Mononuclear cell (primary cell): ENCODE measurements around the gene CCDC27. TPM values are rescaled to one million over a fixed set of nuclear protein-coding genes. Genes with fewer than 3 reads are reported as not detected.
A peak's percentile ranks its signal among the peaks of the same experiment; 100 is the strongest.
"Not testable (repeated sequence)": the region's sequence is repeated elsewhere in the genome, so short reads cannot be mapped to it uniquely, and the experiment has no call there.

ENCODE experiments used
- H3K27me3 ChIP-seq: 2 replicates; pipeline ENCODE4 v1.6.0; 2011; ENCODE audit warnings: low read length, control low read depth; ENCODE audit not compliant: insufficient read depth
- H3K4me1 ChIP-seq: 2 replicates; pipeline ENCODE4 v1.5.1; 2011; ENCODE audit warnings: mild to moderate bottlenecking, low read length, control low read depth; ENCODE audit not compliant: insufficient read depth
- H3K4me3 ChIP-seq: 2 replicates; pipeline ENCODE4 v1.5.1; 2011; ENCODE audit warnings: mild to moderate bottlenecking, low read length, moderate library complexity
- H3K9me3 ChIP-seq: 2 replicates; pipeline ENCODE4 v1.5.1; 2011; ENCODE audit warnings: low read depth, mild to moderate bottlenecking, control low read depth, low read length
- total RNA-seq: library from RNA; depleted of rRNA; stranded (reverse); fragments of >200 nt; gene quantifications from one replicate; pipeline ENCODE4 v1.2.3, GENCODE V29; 2012

The CCDC27 gene
- total RNA-seq, 1 donor, result not detected

DNA sequence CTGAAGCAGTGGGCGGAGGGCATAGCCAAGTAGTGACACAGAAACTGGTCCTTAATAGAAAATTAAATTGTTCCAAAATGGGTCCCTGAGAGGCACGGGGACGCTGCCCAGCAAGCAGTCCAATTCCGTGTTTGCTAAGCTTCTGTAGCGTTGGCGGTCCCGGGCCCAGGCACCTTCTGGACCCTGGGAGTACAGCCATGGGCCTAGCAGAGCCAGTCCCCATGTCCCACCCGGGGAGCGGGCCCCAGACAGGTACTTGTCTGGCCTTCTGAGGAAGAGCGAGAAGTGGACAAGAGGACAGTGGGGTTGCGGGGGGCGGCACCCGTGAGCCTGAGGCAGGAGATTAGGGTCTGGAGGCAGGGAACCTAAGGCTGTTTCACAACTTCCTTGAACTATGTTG lies 11.5 kb upstream of the CCDC27 start:
- Histone ChIP-seq H3K9me3 (no peaks in the 10 kb centered on the region), H3K27me3 (no peaks in the 10 kb centered on the region), H3K4me1 (no peaks in the 10 kb centered on the region), H3K4me3 (no peak overlapping the region)

DNA sequence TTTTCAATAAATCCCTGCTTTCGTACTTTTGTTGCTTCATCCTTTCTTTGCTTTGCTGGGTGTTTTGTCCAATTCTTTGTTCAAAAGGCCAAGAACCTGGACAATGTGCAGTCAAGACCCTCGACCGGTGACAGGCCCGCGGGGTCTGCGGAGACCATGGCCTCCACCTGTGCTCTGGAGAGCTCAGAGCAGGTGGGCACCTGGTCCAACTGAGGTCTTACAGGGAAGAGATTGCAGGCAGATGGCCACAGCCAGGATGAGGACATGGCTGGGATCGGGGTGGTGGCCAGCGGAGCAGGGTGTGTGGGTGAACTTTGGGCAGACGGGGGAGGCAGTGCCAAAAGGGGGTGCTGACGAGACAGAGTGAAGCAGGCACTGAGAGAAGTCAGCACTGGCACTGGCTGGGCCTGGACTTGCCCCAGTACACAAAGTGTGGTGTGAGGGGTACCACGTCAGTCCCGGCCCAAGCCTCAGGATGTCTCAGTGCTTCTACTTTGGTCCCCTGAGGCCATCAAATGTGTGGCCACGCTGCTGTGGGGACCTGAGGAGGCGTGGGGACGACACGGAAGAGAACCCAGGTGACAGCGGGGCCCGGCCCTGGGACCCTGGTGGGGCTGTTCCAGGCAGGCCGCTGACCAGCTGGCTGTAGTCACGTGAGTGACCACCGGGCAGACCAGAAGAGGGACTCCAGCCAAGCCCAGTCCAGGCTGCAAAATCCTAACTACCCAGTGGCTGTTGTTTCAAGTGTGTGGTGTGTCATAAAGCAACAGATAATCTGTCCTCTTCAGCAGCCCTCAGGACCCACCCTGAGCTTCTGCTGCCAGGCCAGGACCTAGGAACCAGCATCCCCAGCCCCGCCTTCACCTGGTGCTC lies 10.4 kb upstream of the CCDC27 start:
- Histone ChIP-seq H3K9me3 (no peaks in the 10 kb centered on the region), H3K4me1 (peaks cover 5% of the 10 kb centered on the region), H3K27me3 (no peaks in the 10 kb centered on the region), H3K4me3 (no peak overlapping the region)

DNA sequence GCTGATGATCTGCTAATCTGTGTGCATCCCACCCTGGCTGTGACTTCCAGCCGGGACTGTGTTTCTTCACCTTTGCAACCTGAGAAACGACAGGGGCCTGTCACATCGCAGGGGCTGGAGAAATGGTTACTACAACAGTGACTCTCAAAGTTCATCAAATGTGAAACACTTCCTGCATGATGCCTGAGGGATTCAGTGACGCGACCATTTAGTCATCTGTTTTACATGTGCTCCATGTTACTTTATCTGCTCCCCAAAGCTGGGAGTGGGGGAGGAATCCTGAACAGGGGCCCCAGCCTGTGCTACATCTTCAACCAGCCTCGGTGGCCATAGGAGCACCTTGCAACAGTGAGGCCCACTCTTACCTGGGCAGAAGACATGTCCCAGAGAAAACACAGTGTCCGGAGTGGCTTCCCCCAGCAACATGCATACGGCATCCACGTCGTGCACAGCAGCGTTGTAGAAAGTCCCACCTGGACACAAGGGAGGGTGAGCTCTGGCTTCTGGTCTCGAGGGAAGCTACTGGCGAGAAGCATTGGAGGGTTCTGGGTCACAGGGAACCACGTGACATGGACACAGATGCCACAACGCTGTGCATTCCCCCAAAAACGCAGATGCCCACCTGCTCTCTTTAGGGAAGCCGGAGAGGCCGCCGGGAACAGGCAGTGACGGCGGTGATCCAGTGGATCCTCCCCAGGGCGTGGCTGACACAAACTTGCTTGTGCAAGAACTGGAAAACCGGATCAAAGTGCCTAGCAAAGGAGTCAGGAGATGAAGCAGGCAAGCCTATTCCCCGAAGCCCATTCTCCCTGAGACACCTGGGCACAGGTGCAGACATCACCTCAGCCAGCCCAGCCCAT lies 9.6 kb upstream of the CCDC27 start:
- H3K9me3 ChIP-seq, result no peaks in the 10 kb centered on the region
- no peak overlapping the region for H3K4me3 ChIP-seq
- H3K4me1 ChIP-seq, result peaks cover 9% of the 10 kb centered on the region
- no peaks in the 10 kb centered on the region for H3K27me3 ChIP-seq

DNA sequence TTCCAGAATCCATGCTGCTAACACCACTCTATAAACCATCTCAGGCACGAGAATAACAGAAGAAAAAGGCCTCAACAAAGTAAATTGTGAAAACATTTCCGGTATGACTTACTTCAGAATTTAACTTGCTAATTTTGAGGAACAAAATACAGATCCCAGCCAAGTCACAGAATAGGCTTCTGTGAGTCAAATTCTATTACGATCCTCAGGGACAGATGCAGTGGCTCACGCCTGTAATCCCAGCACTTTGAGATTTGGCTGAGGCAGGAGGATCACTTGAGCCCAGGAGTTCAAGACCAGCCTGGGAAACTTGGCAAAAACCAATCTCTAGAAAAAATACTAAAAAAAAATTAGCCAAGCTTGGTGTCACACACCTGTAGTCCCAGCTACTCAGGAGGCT lies 8.8 kb upstream of the CCDC27 start:
- peaks cover 14% of the 10 kb centered on the region for H3K4me1 ChIP-seq
- H3K27me3 ChIP-seq, result no peaks in the 10 kb centered on the region
- no peaks in the 10 kb centered on the region for H3K9me3 ChIP-seq
- no peak overlapping the region for H3K4me3 ChIP-seq

DNA sequence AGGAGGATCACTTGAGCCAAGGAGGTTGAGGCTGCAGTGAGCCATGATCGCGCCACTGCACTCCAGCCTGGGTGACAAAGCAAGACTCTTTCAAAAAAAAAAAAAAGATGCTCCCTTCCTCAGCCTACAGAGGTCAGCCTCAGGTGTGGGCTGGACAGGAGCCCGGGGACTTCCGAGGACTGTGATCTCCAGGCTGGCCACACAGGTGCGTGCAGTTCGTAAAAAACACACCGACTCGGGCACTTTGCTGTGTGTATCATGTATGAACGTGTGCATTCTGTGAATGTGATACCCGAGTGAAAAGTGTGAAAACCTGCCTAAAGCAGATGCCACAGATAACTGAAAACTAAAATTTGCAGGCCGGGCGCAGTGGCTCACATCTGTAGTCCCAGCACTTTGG lies 8.4 kb upstream of the CCDC27 start:
- no peaks in the 10 kb centered on the region for H3K27me3 ChIP-seq
- peaks cover 14% of the 10 kb centered on the region for H3K4me1 ChIP-seq
- no peaks in the 10 kb centered on the region for H3K9me3 ChIP-seq
- no peak overlapping the region for H3K4me3 ChIP-seq

DNA sequence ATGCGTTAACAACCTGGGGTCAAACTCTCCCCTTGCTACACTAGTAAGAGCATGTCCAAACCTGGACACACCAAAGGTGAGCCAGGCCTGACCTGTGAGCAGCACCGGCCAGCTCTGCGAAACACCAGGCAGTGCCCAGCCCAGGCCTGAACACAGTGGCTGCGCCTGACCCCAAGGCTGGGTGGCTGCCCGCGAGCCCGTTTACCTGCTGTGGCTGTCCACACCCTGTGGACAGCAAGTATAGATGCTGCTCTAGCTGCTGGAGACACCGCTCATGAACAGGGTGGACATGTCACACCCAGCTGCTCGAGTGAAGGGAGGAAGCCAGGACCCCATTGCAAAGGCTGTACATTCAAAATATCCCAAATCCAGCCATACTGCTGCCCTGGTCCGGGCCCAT lies 7.6 kb upstream of the CCDC27 start:
- peaks cover 14% of the 10 kb centered on the region for H3K4me1 ChIP-seq
- no peaks in the 10 kb centered on the region for H3K9me3 ChIP-seq
- H3K4me3 ChIP-seq, result no peak overlapping the region
- H3K27me3 ChIP-seq, result no peaks in the 10 kb centered on the region

DNA sequence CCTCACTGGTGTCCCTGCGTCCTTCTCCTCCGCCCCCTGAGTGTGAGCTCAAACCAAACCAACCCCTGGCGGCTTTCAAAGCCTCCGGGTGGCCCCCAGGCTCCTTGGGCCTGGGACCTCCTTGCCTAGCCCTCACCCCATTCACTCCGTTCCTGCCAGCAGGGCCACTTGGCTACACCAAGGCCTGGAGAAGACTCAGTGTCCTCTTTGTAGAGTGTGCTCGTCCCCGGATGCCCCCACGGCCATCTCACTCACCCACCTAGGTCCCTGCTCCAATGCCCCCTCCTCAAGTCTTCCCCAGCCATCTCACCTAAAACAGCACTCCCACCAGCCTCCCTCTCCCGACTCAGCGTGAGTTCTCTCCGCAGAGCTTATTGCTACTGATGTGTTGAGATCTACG lies 7.2 kb upstream of the CCDC27 start:
- peaks cover 14% of the 10 kb centered on the region for H3K4me1 ChIP-seq
- H3K27me3 ChIP-seq, result no peaks in the 10 kb centered on the region
- H3K9me3 ChIP-seq, result no peaks in the 10 kb centered on the region
- H3K4me3 ChIP-seq, result no peak overlapping the region

DNA sequence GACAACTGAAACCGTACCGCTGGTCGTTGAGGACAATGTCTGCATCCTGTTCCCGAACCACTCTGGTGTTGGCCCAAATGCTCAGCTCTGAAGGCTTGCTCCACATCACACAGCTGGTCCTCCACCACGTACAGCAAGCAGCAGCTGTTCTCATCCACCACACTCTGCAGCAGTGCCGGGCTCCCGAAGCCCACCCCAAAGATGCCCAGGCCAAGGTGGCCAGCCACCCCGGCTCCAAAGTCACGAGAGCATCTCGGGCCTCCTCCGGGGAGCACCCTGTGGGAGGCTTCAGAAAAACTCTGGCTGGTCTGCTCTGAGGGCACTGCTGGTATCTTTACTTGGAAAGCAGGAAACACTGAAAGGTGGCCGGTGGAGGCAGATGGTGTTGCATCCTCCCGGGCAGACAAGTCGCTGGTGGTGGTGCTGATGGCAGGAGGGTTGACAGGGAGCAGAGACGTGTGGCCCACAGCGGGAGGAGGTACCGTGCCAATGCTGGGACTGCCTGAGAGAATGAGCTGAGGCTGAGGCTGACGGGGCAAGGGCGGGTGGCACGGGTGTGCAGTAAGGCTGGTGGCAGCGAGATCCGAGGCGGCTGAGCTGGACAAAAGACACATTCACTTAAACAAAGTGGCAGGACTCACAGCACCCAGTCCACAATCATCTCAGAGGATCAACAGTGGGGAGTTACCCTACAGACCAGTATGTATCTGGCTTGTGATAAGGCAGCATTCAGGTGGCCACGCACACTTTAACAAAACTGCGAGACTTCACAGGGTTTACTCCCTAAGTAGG lies 6.5 kb upstream of the CCDC27 start:
- peaks cover 14% of the 10 kb centered on the region for H3K4me1 ChIP-seq
- H3K4me3 ChIP-seq, result no peak overlapping the region
- no peaks in the 10 kb centered on the region for H3K27me3 ChIP-seq
- no peaks in the 10 kb centered on the region for H3K9me3 ChIP-seq

DNA sequence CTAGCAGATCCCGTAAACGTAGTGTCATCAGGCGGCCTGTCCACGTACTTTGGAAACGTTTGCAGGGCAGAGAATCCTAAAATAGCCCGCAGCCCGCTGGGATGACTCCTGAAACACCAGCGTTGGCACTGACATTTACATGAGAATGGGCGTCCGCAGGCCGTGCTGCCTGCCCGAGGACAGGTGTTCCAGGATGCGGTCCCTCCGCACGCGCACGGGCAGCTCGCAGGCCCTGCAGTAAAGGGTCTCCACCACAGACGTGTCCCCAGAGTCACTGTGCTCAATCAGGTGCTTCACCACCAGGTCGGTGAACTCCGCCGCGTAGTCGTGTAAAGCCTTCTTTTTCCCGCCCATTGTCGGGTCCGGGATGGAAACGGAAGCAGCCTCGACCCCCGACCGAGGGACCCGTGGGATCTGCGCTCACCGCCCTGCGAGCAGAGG lies 5.8 kb upstream of the CCDC27 start:
- Histone ChIP-seq H3K27me3 (no peaks in the 10 kb centered on the region), H3K9me3 (no peaks in the 10 kb centered on the region), H3K4me3 (no peak overlapping the region), H3K4me1 (peaks cover 14% of the 10 kb centered on the region)

DNA sequence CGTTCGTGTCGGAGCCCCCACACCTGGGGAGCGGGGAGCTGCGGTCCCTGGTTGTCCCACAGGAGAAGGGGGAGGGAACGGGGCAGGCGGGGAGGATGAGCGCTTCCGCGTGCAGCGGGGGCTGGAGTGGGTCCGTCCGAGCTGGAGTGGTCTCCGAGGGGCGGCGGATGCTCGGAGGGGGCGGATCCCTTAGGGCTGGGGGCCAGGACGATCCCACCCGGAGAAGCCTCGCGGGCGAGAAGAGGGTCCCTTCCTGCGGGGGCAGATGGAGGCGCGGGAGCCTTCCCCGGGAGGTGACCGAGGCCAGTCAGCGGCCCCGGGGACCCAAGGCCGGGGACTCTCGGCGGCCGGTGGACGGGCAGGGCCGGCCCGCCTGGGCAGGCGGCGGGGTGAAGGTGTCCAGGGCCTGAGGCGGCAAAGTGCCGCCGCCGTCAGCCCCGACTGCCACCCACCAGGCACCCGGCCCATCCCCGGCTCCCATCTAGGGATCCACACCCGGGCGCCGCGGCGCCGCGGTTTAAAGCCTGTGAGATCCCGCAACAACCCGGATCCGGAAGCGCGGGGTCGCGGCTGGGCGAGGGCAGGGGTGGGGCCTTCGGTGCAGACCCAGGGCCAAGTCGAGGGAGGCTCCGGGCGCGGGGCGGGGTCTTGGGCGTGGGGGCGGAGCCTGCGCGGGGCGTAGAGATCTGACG lies 5.3 kb upstream of the CCDC27 start:
- Histone ChIP-seq H3K4me1 (peaks cover 14% of the 10 kb centered on the region), H3K27me3 (no peaks in the 10 kb centered on the region), H3K4me3 (peak overlapping the region; percentile 51), H3K9me3 (no peaks in the 10 kb centered on the region)

DNA sequence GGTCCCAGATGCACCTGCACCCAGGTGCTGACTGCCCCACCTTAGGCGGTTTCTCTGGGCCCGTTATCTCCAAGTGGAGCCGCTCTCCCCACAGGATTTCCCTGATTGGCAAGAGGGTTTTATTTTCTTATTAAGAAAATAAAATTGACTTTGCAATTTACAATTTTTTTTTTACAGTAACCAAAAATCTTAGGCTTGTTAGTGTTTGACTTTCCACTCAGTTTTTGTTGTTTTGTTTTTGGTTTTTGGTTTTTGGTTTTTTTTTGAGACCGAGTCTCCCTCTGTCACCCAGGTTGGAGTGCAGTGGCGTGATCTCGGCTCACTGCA lies 4.8 kb upstream of the CCDC27 start:
- Histone ChIP-seq H3K4me1 (peaks cover 14% of the 10 kb centered on the region), H3K9me3 (no peaks in the 10 kb centered on the region), H3K4me3 (peak overlapping the region; percentile 51), H3K27me3 (no peaks in the 10 kb centered on the region)

DNA sequence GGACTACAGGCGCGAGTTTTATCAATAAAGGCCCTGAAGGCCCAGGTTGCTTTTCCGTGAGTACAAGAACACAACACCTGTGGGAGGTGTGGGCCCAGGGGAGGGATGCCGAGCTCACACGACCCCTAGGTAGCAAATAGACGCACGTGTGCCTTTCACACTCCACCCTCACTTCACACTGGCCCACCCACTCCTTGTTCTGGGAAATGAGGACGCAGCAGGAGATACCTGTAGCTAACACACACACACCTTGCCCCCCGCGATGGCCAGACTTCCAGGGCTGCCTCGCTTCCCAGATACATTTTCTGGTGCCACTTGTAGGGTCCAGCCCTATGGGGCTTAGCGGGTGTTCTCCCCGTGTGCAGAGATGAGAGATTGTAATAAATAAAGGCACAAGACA lies 4.3 kb upstream of the CCDC27 start:
- Histone ChIP-seq H3K4me1 (peaks cover 14% of the 10 kb centered on the region), H3K27me3 (no peaks in the 10 kb centered on the region), H3K9me3 (no peaks in the 10 kb centered on the region), H3K4me3 (no peak overlapping the region)

DNA sequence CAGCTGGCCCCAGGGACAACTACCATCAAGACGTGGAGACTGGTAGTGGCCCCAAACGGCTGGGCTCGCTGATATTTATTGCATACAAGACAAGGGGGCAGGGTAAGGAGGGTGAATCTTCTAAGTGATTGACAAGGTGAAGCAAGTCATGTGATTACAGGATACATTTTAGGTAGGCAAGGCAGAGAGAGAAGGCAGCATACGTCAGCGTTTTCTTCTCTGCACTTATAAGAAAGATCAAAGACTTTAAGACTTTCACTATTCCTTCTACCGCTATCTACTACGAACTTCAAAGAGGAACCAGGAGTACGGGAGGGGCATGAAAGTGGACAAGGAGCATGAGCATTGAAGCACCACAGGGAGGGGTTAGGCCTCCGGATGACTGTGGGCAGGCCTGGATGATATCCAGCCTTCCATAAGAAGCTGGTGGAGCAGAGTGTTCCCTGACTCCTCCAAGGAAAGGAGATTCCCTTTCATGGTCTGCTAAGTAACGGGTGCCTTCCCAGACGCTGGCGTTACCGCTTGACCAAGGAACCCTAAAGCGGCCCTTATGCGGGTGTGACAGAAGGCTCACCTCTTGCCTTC lies 3.8 kb upstream of the CCDC27 start:
- not testable (repeated sequence) for H3K27me3 ChIP-seq, H3K4me3 ChIP-seq, H3K9me3 ChIP-seq
- H3K4me1 ChIP-seq, result peaks cover 14% of the 10 kb centered on the region

DNA sequence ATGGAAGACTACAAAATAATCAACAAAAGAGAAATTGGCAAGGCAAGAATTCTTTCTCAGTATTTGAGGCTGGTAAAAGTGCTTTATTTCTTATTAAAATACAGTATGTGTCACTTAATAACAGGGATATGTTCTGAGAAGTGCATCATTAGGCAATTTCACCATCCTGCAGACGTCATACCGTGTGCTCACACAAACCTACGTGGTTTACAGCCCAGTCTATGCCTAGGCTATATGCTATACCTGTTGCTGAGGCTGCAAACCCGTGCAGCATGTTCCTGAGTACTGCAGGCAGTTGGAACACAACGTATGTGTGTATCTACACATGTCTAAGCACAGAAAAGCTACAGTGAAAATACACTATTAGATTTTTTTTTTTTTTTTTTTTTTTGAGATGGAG lies 2.7 kb upstream of the CCDC27 start:
- Histone ChIP-seq H3K9me3 (no peaks in the 10 kb centered on the region), H3K4me3 (no peak overlapping the region), H3K4me1 (peaks cover 14% of the 10 kb centered on the region), H3K27me3 (no peaks in the 10 kb centered on the region)
